ENCODE data around the gene BATF.

BATF gene

DNA sequence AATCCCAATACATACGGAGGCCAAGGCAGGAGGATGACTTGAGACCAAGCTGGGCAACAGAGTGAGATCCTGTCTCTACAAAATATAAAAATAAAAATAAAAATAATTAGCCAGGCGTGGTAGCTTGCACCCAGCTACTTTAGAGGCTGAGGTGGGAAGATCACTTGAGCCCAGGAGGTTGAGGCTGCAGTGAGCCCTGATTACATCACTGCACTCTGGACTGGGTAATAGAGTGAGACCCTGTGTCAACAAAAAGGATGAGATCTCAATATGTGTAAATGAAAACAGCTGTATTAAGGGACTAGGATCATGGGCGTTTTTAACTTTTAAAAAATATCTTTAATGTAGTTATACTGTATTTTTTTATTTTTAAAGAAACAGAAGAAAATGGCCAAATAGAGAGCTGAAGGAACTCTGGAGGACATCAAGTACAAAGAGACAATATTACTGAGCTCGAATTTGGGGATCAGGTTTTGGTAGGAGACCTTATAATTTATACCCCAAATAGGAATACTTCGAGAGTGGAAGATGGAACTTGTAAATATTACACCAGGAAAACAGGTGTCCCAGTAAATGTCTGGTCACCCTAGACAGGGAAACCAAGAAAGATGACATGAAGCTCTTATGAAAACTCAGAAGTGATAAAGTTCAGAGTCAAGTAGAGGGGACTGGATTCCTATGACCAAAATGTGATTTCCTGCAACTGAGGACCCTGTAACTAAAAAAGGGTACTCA, 13.1 kb downstream of the BATF start:
- no peak for DNase-seq

- no peak for DNase-seq
These were observed 14.8 kb downstream of the BATF start for GRCh38 chr14:75537071-75537470.

DNA sequence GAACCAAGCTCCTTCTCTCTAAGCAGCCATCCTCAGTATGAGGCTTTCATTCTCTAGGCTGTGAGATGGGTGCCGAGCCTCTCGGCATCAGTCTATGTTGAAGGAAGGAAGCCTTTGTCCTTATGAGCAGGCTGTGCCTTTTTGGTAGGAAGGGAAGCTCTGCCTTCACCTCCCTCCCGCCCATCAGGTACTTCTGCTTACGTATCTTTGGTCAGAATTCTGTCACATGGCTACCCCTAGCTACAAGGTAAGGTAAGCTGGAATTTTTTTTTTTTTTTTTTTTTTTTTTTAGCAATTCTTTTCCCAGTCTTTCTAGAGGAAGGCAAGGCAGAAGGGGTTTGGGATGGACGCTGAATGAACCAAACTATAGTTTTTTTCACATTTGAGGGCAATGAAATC, 16.9 kb downstream of the BATF start:
- DNase-seq: no peak

DNA sequence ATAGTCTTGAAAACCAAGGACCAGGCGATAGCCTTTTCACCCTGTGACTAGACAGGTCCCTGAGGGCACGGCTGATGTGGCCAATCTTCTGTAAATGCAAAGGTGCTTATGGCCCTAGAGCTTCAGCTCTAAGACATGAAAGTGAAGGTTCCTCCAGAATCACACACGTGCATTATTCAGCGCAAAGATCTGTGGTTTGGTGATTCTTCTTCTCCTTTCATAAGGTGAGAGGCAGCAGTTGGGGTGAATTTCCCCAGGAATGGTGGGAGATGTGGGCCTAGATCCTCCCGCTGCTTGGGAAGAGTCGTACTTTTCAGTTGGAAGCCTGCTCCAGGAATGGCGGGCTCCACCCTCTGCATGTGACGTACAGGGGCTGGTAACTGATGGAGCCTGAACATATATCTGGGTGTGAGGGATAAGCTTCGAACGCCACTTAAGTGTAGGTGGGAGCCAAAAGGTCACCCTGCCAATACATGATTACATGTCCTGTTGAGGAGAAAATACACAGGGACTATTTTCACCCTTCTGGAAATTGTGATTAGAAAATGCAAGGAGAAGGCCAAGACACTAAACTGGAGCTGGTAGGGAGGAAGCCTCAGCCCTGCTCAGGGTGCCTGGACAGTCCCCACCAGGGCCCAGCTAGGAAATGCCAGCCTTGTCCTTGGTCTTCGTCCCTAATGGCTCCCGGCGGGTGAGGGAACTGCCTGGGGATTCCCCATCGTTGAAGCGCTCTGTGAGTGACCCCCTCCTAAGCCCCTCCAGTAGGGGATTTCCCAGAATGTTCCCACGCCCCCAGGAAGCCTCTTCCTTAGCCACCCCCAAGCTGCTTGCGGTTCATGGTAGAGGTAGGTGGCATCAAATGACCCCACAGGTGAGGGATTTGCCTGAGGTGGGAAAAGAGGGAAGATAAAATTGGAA, 17.6 kb downstream of the BATF start:
- DNase-seq: no peak

GRCh38 chr14:75540479-75540851, 18.2 kb downstream of the BATF start:
- no peak for DNase-seq

- DNase-seq: no peak
These were observed 20.4 kb downstream of the BATF start for GRCh38 chr14:75542588-75543091.

DNA sequence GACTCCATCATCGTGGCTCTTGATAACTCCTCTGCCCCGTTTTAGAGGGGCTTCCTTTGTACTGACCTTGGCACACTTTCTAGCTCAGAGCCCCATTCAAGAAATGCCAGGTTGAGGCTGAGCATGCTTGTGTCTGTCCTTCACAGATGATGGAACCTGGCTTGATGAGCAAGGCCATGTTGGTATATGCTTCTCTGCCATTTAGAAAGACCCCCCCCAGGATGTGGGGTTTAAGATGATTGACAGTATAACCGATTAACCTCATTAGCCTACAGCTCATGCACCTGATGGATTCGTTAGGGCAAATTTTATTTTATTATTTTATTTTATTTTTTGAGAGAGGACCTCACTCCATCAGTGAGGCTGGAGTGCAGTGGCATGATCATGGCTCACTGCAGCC, 21.0 kb downstream of the BATF start:
- DNase-seq: no peak

- no peak for DNase-seq
These were observed 21.5 kb downstream of the BATF start for GRCh38 chr14:75543786-75544185.

DNA sequence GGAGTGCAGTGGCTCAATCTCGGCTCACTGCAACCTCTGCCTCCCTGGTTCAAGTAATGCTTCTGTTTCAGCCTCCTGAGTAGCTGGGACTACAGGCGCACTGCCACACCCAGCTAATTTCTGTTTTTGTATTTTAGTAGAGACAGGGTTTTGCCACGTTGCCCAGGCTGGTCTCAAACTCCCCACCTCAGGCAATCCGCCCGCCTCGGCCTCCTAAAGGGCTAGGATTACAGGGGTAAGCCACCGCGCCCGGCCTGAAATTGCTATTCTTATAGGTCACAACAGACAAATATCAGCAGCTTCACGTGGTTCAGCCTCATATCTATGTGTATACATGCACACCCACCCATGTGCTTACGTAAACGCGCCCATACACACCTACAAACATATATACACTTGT, 23.6 kb downstream of the BATF start:
- DNase-seq: no peak

DNA sequence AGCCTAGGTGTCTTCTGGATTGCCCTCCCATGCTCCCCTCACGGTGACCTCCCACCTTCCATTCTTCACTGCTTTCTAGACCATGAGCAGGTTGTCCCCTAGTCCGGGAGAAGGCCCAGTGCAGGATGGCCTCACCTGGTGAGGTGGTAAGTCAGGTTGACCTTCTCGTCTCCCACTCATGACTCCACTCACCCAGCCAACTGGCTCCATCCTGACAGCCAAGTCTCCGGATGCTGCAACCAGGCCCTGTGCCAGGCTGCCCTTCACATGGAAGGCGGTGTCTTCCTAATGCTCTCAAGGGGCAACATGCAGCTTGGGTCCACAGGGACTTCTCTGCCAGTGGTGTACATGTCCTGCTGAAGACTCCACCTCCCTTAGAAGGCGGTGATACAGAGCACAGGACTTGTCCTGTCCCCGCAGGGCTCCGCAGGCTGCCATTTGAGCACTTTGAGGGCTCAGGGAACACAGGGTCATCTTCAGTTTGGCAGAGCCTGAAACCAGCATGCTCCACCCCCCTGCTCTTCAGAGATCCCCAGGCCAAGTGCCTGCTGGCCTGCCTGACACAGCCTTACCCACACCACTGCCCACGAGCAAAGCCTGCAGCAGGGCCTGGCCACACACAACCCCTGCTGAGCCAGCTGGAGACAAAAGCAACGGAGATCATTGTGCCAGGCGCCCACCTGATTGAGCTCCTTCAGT, 25.4 kb downstream of the BATF start:
- DNase-seq: no peak

DNA sequence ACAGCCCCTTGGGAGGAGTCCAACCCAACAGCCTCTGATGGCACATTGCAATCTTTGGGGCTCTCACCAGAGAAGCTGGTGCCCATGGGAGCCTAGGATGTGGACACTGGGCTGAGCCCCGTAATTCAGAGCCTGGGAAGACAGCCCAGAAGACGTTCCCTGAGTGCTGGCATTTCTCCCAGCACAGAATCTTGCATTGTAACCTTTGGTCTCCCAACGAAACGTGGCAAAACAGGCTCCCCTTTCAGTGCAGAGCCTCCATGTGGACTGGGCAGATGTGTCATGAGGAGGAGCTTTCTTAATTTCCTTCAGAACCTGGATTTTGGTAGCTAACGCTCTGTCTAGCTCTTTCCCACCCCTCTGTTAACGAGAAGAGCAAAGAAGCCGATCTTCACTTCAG, 26.3 kb downstream of the BATF start:
- no peak for DNase-seq

DNA sequence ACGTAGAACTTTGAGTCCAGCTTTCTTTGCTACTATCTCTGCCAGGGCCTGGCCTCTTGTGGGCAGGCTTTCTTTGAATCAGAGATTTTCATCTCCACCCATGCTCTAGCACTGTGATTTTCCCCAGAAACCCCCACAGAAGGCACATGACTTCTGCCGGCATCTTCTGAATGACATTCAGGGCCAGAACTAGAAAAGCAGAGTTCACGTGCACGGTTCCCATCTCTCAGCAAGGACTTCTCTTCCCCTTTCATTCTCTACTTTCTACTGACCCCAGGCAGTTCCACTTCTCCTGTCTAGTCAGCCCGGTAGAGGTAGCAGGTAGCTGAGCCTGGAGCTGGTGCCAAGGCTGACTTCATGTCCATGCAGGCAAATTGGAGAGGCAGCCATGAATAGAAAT, 26.9 kb downstream of the BATF start:
- DNase-seq: no peak

DNA sequence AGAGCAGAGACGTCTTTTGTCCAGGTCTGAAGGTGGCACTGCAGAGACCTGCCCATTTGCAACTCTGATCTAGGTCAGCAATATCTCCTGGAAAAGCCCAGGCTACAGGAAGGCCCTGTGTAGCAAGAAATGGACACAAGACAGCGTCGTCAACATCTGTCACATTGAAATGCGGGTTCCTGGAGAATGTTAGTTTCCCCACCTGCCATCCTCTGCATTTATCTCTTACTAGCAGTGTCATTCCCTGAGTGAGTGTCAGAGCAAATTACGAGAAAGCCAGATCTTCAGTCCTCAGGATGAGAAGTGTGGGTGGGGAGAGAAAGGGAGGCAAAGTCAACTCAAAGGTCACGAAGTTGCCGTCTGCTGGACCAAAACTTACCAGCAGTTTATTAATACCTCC, 28.8 kb downstream of the BATF start:
- DNase-seq: no peak

DNA sequence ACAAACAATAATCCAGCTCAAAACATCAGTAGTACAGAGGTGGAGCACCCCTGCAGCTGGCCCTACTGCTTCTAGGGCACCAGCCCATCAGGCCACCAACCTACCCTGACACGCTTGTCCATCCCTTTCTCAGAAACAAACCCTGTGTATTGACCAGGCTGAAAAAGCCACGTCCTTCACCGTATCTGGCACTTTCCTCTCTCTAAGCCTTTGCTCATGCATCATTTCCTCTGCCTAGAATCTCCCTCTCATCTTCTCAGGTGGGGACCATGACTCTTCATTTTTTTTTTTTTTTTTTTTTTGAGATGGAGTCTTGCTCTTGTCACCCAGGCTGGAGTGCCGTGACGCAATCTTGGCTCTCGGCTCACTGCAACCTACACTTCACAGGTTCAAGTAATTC, 30.9 kb downstream of the BATF start:
- no peak for DNase-seq

GRCh38 chr14:75553761-75554364, 31.6 kb downstream of the BATF start:
- DNase-seq: no peak

DNA sequence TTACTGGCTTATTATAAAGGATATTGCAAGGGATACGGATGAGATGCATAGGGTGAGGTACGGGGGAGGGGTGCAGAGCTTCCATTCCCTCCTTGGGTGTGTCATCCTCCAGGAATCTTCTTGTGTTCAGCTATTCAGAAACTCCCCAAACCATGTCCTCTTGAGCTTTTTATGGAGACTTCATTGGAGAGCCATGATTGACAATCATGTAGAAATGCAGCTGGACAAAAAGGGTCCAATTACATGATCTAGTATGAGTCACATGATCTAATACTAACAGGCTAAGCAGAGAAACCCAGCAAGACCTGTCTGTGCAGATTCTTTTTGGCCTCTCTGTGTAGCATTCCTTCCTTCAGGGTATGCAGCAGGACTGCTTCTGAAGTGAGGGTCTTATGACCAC, 32.2 kb downstream of the BATF start:
- DNase-seq: no peak

- DNase-seq: no peak
These were observed 36.2 kb downstream of the BATF start for GRCh38 chr14:75558440-75558839.

DNA sequence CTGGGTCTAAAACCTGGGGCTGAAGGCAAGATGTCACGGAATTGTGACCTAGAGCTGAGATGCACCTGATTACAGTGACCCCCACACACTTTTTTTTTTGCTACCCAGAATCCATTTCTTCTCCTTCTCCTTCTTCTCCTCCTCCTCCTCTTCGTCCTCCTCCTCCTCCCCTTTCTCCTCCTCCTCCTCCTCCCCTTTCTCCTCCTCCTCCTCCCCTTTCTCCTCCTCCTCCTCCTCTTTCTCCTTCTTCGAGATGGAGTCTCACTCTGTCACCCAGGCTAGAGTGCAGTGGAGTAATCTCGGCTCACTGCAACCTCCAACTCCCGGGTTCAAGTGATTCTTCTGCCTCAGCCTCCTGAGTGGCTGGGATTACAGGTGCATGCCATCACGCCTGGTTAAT, 36.8 kb downstream of the BATF start:
- DNase-seq: no peak

GRCh38 chr14:75559451-75560222, 37.4 kb downstream of the BATF start:
- DNase-seq: no peak

GRCh38 chr14:75561013-75561432, 38.8 kb downstream of the BATF start:
- no peak for DNase-seq

DNA sequence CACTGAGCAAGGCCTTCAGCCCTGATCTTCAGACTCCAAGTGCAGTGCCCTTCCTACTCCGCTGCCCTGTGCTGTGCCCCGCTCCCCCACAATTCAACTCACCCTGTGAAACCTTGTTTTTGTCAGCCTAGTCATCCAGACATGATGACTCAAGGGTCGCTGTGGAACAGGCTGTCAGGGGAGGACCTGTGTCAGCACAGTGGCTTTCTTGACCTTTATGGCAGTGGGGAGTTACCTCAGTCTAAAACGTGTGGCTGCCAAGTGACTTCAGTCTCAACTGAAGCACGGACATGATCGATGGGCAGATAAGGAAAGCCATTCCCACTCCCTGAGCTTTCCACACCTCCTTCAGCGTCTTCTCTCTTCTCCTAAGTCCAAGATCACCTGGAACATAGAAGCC, 39.8 kb downstream of the BATF start:
- no peak for DNase-seq

DNA sequence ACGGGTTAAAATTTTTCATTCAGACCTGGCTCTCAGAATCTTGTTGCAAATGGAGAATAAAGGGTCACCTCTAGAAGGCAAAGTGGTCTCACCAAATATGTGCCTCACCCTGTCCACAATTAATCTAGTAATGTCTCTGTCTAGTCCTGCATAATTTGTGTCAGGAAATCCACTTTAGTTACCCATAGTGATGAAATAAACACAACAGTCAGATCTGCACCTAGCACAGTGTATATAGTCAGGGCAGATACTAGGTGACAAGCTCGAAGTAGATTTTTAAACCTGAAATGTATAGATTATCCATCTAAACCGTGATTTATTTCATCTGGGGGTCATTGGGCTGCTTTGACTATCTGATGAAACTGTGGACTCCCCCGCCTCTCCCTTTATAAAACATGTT, 40.2 kb downstream of the BATF start:
- DNase-seq: no peak
